Measurements from ENCODE around the gene ENPEP. TPM values are rescaled to one million over a fixed set of nuclear protein-coding genes. Genes with fewer than 3 reads are reported as not detected.

Gene ENPEP
- under 0.01 and 0.49 TPM in 2 replicates for total RNA-seq

GRCh38 chr4:110475881-110476818 lies at the start of gene ENPEP:
Gene ENPEP, plus strand, starts transcription at chr4:110476155. Its CDS starts 260 bp downstream, at chr4:110476415.

Other genes with a start within 250 kb of the ENPEP start
- gene PITX2, start 146.9 kb downstream of the ENPEP start, total RNA-seq, result 0.16 TPM in 1 of 2 replicates, not detected in the other